Measurements from ENCODE around the gene SLC26A9. TPM values are rescaled to one million over a fixed set of nuclear protein-coding genes. Genes with fewer than 3 reads are reported as not detected.

SLC26A9 gene
- total and polyA plus RNA-seq, 10 of the 15 experiments (the other 5 are each of a cell fraction or from before 2014, with no cell fraction given), result 0.09 to 0.40 (median 0.17) TPM

GRCh38 chr1:205940710-205941109 lies 2.5 kb downstream of the SLC26A9 start:
- H3K36me3 ChIP-seq (ENCODE audit: control insufficient read depth in 2 of 2, insufficient read depth in 2 of 2, low read length in 1 of 2), result no peaks in the 10 kb centered on the region
- H3K4me2 ChIP-seq (ENCODE audit: control insufficient read depth, insufficient read depth), result no peak overlapping the region
- WGBS (ENCODE audit: insufficient coverage, insufficient replicate concordance, low lambda C conversion rate, missing lambda C conversion rate), result 15% methylated on average over 5 of the region's 5 CpGs
- no peak overlapping the region for H3K9ac ChIP-seq (ENCODE audit: control insufficient read depth, insufficient read depth, low read length)
- RAD21 ChIA-PET (ENCODE audit: unreplicated experiment), result no interaction called here
- no peaks in the 10 kb centered on the region for H3K4me1 ChIP-seq (ENCODE audit: control insufficient read depth, insufficient read depth, low read length)
- H3K27me3 ChIP-seq (replicated peaks in 1 of 2; ENCODE audit: control insufficient read depth in 2 of 2, insufficient read depth in 2 of 2, low read length in 1 of 2), result peaks cover 2 to 9% of the 10 kb centered on the region in 2 experiments; a peak in 3 of 4 replicates
- no peak overlapping the region for H2AFZ ChIP-seq (ENCODE audit: control insufficient read depth, low read depth, low read length)
- no peaks in the 10 kb centered on the region for H3K9me3 ChIP-seq (replicated peaks; ENCODE audit: control insufficient read depth, insufficient read depth, low read length)
- no TSS peak for BruUV-seq (replicated peaks)
- TF ChIP-seq ATF7 (IDR thresholded peaks at IDR 0.05; ENCODE audit: low read depth) (no peak), GABPA (IDR thresholded peaks at IDR 0.05; ENCODE audit: low read depth) (no peak), HDAC6 (IDR thresholded peaks at IDR 0.05; ENCODE audit: unreplicated experiment) (no peak), STAT1 (conservative IDR thresholded peaks at IDR 0.05) (no peak), SPI1 (IDR thresholded peaks at IDR 0.05; ENCODE audit: borderline replicate concordance, insufficient read depth, low read depth, low read length) (no peak), BCL11A (IDR thresholded peaks at IDR 0.05; ENCODE audit: low read depth, low read length) (no peak), PML (IDR thresholded peaks at IDR 0.05; ENCODE audit: low read length) (no peak), USF2 (IDR thresholded peaks at IDR 0.05; ENCODE audit: borderline replicate concordance, low read depth, low read length) (no peak), CHD1 (IDR thresholded peaks at IDR 0.05; ENCODE audit: low read depth, low read length) (no peak), MTA3 (IDR thresholded peaks at IDR 0.05; ENCODE audit: borderline replicate concordance, low read length) (no peak), ZNF24 (IDR thresholded peaks at IDR 0.05) (no peak), GATAD2B (conservative IDR thresholded peaks at IDR 0.05; ENCODE audit: low read depth) (no peak), KAT2A (conservative IDR thresholded peaks at IDR 0.05; ENCODE audit: control insufficient read depth, low read depth, low read length) (no peak), CREM (IDR thresholded peaks at IDR 0.05; ENCODE audit: low read depth) (no peak)
- SMC1A ChIA-PET (ENCODE audit: uncharacterized antibody, unreplicated experiment), result no interaction called here
- no peaks in the 10 kb centered on the region for H4K20me1 ChIP-seq (ENCODE audit: control insufficient read depth, insufficient read depth)
- DNase-seq (ENCODE audit: low read depth, low spot score) (no peak), ATAC-seq (no peak), FAIRE-seq (no peak)
- POLR2A ChIA-PET, result no interaction called here
- in situ Hi-C loops (cut with MboI) (no loop called here), intact Hi-C loops (cut with micrococcal nuclease; ENCODE audit: unreplicated experiment) (no loop called here)
- CTCF ChIA-PET, result interaction anchor here (1.6 kb wide), 1 partner anchor 22 kb away, joined by 4 read pairs; no protein-coding TSS in a partner anchor
- no peak overlapping the region for H3K4me3 ChIP-seq
- no peaks in the 10 kb centered on the region for H3K79me2 ChIP-seq (ENCODE audit: control insufficient read depth, insufficient read depth, low read length)
- H3K27ac ChIP-seq (ENCODE audit: control insufficient read depth, insufficient read depth), result no peak overlapping the region
